H1 (cell line): ENCODE data around the gene MBD3L3. TPM values are rescaled to one million over a fixed set of nuclear protein-coding genes. Genes with fewer than 3 reads are reported as not detected.

Experiments used
- CHD1 ChIP-seq: IDR thresholded peaks from 2 replicates; pipeline ENCODE4 v1.6.1; 2012; ENCODE audit warnings: low read depth, low read length, improper control_type of control experiment
- EZH2 ChIP-seq: fragments of 200-600 bp; sonication (generic); IDR thresholded peaks from 2 replicates; pipeline ENCODE4 v1.7.1; 2012; ENCODE audit warnings: low read depth, mild to moderate bottlenecking, moderate library complexity, low read length, inconsistent platforms; ENCODE audit not compliant: severe bottlenecking
- FOSL1 ChIP-seq: IDR thresholded peaks from 2 replicates; pipeline ENCODE4 v1.6.1; 2011; ENCODE audit warnings: mild to moderate bottlenecking, low read depth, low read length, moderate library complexity; ENCODE audit not compliant: insufficient read depth
- RNF2 ChIP-seq: fragments of 200-900, 300-1000 bp; sonication (generic); IDR thresholded peaks from 2 replicates; pipeline ENCODE4 v1.7.1; 2016; ENCODE audit warnings: borderline replicate concordance, low read depth, mild to moderate bottlenecking, antibody characterized with exemption, low read length; ENCODE audit not compliant: poor library complexity, severe bottlenecking; ENCODE audit errors: missing control alignments
- TCF12 ChIP-seq: IDR thresholded peaks from 2 replicates; pipeline ENCODE4 v1.6.1; 2011; ENCODE audit warnings: low read depth, mild to moderate bottlenecking, low read length
- USF2 ChIP-seq: IDR thresholded peaks from 2 replicates; pipeline ENCODE4 v1.6.1; 2011; ENCODE audit warnings: low read length, improper control_type of control experiment
- polyA plus RNA-seq, 7 experiments: library from polyadenylated mRNA; depleted of rRNA in 3 of 7; stranded (reverse) in 5 of 7; unstranded in 2 of 7; fragments of >200 nt in 5 of 7; fragments of 200-250 nt in 2 of 7; gene quantifications; 1 replicate in 5 of 7; 2 replicates in 1 of 7; 4 replicates in 1 of 7; pipeline versions ENCODE4 v1.2.1 to v1.2.3, GENCODE V29; 2011 to 2013; ENCODE audit warnings: missing spikeins in 2 of 7, mixed read lengths in 2 of 7
- total RNA-seq: library from RNA; stranded (reverse); fragmentation: NEBNext Ultra II Directional; extraction: Animal tissue kit (Norgen Biotek cat#: 25700); gene quantifications from 2 replicates; pipeline ENCODE4 v1.2.1, GENCODE V29; 2021
- TF ChIP-seq, protein P1 (sequence below): fragments of 300-600 bp; sonication (generic); IDR thresholded peaks from 2 replicates; pipeline ENCODE4 v1.7.1; 2012; ENCODE audit warnings: low read length, moderate library complexity, mild to moderate bottlenecking, inconsistent platforms; ENCODE audit not compliant: insufficient replicate concordance

Gene MBD3L3
- total and polyA plus RNA-seq, 2 of the 8 experiments (the other 6 are each of a cell fraction or from before 2014, with no cell fraction given) = not detected

DNA sequence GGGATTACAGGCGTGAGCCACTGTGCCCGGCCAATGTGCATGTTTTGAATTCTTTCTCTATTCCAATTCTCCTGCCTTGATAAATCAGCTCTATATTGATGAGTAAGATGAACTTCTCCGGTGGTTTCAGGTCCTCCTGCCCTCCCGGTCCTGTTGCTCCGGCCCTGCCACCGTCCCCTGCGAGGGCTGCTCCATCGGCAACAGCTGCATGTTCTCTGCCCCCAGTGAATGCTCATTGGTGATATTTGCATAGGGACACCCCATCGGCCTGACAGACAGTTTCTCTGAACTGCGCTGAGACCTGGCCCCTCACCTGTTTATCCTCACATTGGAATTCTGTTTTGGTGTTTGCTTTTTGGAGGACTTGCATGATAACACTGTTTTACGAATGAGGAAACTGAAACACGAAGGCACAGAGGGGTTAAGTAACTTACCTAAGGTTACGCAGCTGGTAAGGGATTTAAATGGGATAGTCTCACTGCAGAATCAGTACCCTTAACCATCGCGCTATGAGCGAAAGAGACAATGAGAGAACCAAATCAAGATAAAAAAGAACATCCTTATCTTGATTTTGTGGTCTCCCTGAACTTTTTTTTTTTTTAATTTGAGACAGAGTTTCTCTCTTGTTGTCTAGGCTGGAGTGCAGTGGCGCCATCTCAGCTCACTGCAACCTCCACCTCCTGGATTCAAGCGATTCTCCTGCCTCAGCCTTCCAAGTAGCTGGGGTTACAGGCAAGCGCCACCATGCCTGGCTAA, 43.2 kb upstream of the MBD3L3 start (continued):
- TF ChIP-seq, protein P1, sequence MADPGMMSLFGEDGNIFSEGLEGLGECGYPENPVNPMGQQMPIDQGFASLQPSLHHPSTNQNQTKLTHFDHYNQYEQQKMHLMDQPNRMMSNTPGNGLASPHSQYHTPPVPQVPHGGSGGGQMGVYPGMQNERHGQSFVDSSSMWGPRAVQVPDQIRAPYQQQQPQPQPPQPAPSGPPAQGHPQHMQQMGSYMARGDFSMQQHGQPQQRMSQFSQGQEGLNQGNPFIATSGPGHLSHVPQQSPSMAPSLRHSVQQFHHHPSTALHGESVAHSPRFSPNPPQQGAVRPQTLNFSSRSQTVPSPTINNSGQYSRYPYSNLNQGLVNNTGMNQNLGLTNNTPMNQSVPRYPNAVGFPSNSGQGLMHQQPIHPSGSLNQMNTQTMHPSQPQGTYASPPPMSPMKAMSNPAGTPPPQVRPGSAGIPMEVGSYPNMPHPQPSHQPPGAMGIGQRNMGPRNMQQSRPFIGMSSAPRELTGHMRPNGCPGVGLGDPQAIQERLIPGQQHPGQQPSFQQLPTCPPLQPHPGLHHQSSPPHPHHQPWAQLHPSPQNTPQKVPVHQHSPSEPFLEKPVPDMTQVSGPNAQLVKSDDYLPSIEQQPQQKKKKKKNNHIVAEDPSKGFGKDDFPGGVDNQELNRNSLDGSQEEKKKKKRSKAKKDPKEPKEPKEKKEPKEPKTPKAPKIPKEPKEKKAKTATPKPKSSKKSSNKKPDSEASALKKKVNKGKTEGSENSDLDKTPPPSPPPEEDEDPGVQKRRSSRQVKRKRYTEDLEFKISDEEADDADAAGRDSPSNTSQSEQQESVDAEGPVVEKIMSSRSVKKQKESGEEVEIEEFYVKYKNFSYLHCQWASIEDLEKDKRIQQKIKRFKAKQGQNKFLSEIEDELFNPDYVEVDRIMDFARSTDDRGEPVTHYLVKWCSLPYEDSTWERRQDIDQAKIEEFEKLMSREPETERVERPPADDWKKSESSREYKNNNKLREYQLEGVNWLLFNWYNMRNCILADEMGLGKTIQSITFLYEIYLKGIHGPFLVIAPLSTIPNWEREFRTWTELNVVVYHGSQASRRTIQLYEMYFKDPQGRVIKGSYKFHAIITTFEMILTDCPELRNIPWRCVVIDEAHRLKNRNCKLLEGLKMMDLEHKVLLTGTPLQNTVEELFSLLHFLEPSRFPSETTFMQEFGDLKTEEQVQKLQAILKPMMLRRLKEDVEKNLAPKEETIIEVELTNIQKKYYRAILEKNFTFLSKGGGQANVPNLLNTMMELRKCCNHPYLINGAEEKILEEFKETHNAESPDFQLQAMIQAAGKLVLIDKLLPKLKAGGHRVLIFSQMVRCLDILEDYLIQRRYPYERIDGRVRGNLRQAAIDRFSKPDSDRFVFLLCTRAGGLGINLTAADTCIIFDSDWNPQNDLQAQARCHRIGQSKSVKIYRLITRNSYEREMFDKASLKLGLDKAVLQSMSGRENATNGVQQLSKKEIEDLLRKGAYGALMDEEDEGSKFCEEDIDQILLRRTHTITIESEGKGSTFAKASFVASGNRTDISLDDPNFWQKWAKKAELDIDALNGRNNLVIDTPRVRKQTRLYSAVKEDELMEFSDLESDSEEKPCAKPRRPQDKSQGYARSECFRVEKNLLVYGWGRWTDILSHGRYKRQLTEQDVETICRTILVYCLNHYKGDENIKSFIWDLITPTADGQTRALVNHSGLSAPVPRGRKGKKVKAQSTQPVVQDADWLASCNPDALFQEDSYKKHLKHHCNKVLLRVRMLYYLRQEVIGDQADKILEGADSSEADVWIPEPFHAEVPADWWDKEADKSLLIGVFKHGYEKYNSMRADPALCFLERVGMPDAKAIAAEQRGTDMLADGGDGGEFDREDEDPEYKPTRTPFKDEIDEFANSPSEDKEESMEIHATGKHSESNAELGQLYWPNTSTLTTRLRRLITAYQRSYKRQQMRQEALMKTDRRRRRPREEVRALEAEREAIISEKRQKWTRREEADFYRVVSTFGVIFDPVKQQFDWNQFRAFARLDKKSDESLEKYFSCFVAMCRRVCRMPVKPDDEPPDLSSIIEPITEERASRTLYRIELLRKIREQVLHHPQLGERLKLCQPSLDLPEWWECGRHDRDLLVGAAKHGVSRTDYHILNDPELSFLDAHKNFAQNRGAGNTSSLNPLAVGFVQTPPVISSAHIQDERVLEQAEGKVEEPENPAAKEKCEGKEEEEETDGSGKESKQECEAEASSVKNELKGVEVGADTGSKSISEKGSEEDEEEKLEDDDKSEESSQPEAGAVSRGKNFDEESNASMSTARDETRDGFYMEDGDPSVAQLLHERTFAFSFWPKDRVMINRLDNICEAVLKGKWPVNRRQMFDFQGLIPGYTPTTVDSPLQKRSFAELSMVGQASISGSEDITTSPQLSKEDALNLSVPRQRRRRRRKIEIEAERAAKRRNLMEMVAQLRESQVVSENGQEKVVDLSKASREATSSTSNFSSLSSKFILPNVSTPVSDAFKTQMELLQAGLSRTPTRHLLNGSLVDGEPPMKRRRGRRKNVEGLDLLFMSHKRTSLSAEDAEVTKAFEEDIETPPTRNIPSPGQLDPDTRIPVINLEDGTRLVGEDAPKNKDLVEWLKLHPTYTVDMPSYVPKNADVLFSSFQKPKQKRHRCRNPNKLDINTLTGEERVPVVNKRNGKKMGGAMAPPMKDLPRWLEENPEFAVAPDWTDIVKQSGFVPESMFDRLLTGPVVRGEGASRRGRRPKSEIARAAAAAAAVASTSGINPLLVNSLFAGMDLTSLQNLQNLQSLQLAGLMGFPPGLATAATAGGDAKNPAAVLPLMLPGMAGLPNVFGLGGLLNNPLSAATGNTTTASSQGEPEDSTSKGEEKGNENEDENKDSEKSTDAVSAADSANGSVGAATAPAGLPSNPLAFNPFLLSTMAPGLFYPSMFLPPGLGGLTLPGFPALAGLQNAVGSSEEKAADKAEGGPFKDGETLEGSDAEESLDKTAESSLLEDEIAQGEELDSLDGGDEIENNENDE = no peak
- TF ChIP-seq CHD1 = no peak
- no peak for TF ChIP-seq EZH2
- TF ChIP-seq USF2 = no peak
- no peak for TF ChIP-seq FOSL1
- no peak for TF ChIP-seq TCF12
- no peak for TF ChIP-seq RNF2
- TF ChIP-seq, all 59 proteins: peak for 0
